Stimulated activated CD4-positive, alpha-beta T cell treated with anti-CD3 and anti-CD28 coated beads, Interleukin-4, amount 100 ng/mL, for 1 hour (primary cell): Measurements from ENCODE around the gene TEX13B.

ENCODE experiments used
- DNase-seq: peaks from one replicate; pipeline ENCODE4 v3.0.0-alpha.2; 2020

Gene TEX13B

GRCh38 chrX:107935664-107936433 is 46.3 kb downstream of the TEX13B start:
- DNase-seq: no peak

GRCh38 chrX:107935200-107935599 is 47.0 kb downstream of the TEX13B start:
- DNase-seq: no peak

- DNase-seq: no peak
These were observed 47.9 kb downstream of the TEX13B start for GRCh38 chrX:107934262-107934661.
